GM18909 (cell line): Measurements from ENCODE around the gene COMT.

Experiments
- ATAC-seq: cut with Tn5 transposase; IDR thresholded peaks from one replicate; pipeline ENCODE4 v1.9.1; 2021; ENCODE audit warnings: mild to moderate bottlenecking; ENCODE audit not compliant: unreplicated experiment, poor library complexity

COMT gene

DNA sequence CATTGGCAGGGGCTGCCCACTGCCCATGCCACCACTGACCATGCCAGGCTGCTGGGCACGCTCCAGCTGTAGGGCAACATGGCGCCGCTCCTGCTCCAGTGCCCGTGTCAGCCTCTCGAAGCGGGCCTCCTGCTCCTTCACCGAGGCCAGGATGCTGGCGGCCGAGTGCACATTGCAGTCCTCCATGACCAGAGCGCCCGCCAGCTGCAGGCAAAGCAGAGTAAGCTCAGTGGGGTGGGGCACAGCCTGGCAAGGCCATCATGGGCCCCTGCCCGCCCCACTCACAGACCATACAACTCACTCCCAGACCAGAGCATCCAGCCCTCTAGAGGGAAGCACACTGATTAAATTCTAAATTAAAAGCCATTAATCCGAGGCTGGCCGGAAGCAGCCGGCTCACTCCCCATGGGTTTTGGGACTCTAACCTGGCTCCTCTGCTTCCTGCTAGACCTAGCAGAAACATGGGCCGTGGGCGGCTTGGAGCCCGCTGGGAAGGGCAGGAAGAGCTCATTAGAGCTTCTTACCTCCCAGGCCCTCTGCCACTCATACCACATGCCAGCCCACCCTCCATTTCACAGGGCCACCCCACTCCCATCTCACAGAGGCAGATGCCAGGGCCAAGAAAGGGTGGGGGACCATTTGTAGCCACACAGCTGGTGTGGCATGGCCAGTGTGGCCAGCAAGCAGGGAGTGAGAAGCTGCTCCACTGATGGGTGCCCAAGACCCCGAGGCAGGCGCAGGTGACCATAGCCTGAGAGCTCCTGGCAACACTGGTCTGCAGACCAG lies 49.2 kb downstream of the COMT start:
- ATAC-seq = no peak

DNA sequence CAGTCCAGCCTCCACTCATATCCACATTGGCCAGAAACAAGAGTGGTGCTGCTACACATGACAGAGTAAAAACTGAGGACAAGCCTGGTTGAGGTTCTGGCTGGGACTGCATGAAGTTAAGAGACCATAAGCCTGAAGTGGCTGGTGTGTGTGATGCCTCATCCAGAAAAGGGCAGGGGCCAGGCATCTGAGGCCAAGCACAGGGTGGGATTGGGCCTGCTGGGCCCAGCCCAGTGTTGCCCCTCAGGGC lies 49.7 kb downstream of the COMT start:
- no peak for ATAC-seq

- ATAC-seq = no peak
Observed at GRCh38 chr22:19991645-19992451, 50.3 kb downstream of the COMT start.

DNA sequence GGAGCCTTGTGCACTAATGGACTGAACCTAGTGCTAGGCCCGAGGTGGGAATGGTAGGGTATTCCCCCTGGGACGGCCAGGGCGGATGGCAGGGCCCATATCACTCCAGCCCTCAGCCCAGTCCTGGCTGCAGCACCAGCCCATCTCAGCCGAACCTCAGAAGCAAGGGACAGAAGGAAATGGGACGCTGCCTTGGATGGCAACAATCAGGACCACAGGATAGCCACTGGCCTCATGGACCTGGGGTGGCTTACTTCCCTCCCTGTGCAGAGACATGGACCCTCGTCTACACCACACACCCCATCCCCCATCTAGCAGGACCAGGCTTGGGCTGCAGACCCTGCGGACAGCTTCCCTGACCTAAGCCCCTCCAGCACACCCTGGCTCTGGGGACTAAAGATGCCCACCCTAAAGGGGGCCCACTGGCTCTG lies 50.9 kb downstream of the COMT start:
- ATAC-seq = no peak

GRCh38 chr22:19992921-19993355 lies 51.4 kb downstream of the COMT start:
- ATAC-seq = no peak

DNA sequence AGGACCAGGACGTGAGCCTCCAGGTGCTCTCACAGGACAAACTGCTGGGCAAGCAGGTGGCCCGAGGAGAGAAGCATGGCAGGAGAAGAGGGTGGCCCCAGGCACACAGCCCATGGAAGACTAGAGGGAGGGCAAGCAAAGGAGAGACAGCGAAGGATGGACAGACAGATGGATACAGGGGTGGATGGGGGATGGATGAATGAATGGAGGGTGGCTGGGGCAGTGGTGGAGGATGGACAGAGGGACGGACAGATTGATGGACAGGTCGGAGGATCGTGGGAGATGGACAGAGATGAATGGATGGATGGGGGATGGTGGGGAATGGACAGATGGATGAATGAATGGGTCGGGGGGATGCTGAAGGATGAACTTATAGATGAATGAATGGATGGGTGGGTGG lies 52.4 kb downstream of the COMT start:
- ATAC-seq = no peak

GRCh38 chr22:19994851-19995610 lies 53.5 kb downstream of the COMT start:
- ATAC-seq = no peak

DNA sequence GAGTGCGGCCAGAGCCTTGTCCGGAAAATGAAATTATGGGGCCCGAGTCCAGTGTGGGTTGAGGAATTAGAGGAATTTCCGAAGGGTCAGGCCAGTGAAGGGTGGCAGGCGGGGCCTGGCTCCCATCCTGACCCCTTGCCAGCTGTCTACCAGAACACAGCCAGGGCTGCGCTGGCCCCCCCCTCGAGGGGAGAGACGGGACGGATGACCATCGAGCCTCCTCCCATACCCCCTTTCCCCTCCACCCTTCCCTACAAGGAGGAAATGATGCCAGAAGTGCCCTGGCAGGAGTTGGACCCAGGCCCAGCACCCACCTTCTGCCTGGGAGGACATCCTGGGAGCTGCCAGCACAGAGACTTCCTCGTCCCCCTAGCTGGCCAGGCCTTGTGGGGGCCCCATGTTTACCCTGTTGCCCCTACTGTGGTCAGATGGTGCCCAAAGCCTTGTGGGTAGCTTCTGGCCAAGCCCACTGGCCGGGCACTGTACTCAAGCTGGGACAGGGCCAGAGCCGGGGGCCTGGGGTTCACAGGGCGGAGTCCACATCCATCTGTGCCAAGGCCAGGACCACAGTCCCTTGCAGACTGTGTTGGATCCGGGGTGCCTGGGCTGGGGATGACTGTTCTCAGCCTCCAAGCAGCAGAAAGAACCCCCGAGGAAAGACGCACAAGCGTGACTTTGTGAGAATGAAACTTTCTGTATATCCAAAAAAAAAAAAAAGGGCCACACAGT lies 54.2 kb downstream of the COMT start:
- no peak for ATAC-seq

GRCh38 chr22:19996694-19997384 lies 55.3 kb downstream of the COMT start:
- ATAC-seq = no peak

GRCh38 chr22:19997561-19998231 lies 56.1 kb downstream of the COMT start:
- ATAC-seq = no peak

DNA sequence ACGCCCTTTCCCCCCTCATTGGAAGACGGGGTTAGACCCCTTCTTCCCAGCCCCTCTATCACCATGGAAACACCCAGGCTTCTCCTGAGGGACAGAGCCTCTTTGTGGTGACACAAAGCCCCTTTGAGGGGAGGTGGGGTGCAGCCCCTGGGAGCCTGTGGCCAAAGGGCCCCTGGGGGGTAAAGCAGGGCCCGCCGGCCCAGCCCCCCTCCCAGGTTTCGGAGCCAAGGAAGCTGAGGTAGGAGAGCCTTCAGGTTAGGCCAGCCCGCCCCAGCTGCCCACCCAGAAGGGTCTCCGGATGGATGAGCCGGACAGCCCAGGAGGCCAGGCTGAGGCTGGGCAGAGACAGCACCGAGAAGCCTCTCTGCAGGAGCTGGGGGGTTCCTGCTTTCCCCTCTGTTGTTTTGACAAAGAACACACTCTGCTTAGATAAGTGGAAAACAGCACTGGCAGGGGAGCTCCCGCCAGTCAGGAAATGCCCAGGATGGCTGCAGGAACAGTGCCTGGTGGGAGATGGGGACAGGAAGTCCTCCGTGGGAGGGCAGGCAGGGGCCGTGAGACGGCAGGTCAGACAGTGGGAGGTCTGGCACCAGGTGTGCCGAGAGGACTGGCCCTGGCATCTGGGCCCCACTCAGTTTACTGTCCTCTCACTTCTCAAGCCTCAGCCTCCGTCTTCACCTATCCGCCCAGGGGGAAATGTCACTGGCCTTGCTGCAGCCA lies 56.8 kb downstream of the COMT start:
- ATAC-seq = no peak

- no peak for ATAC-seq
Observed at GRCh38 chr22:19998991-19999820, 57.6 kb downstream of the COMT start.

GRCh38 chr22:20000246-20001081 lies 58.9 kb downstream of the COMT start:
- no peak for ATAC-seq

DNA sequence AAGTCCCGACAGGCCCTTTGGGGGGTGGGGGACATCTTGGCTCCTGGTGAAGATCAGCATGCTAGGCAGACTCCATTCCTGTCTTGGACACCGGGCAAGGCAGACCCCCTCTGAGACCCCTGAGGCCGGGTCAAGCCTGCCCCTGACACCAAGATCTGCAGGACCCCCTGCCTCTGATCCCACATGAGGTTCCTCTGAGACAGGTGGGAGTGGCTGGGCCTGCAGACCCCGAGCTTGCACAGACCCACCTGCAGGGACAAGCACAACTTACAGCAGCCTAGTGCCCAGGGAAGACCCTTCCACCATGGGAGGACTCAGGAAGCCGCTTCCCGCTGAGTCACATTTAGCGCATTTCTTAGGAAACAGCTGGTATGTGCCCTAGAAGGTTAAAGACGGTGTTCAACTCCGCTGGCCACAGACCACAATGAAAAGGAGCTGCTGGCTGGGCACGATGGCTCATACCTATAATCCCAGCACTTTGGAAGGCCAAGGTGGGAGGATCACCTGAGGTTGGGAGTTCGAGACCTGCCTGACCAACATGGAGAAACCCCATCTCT lies 59.6 kb downstream of the COMT start:
- no peak for ATAC-seq

DNA sequence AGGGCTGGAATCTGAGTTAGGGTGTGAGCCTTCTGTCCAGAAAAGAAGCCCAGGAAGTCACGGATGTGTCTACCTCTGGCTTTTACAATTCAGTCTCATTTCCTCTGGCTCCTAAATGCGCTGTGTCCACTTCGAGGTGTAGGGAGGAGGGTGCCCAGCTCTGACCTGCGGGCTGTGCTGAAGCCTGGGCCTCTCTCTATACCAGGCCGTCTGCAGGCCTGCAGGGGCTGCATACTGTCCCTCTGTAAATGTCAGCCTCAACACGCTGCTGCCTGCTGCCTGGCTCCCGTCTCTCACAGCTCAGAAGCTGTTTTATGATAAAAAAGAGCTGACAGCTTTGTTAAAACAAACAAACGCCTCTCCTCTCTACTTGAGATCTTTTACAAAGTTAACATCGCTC lies 60.6 kb downstream of the COMT start:
- ATAC-seq = no peak

GRCh38 chr22:20002636-20003035 lies 61.1 kb downstream of the COMT start:
- no peak for ATAC-seq

GRCh38 chr22:20003304-20003703 lies 61.7 kb downstream of the COMT start:
- ATAC-seq = no peak
